Activated effector memory CD4-positive, alpha-beta T cell treated with anti-CD3 and anti-CD28 coated beads, Interleukin-2, amount 50 U/mL, for 16 hours (primary cell): Measurements from ENCODE around the gene SLC24A3.

ENCODE experiments used
- DNase-seq: peaks from one replicate; pipeline ENCODE4 v3.0.0-alpha.2; 2020

The SLC24A3 gene

DNA sequence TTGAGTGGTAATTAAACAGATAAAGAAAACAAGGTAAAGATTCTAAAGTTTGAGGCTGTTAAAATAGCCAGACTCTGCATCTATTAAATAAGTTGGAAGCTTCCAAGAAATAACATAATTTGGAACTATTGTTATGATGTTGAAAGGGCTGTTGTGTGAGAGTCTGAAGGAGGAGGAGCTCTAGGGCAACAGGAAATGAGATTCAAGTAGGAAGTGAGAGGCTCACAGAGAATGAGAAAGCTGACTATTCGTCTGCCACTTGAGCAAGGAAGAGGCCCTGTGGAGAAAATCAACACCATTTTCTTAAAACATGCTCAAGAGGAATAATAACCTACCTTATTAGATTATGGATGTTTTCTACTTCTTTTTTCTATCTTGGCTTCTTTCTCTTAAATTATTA, 185.2 kb downstream of the SLC24A3 start:
- no peak for DNase-seq

DNA sequence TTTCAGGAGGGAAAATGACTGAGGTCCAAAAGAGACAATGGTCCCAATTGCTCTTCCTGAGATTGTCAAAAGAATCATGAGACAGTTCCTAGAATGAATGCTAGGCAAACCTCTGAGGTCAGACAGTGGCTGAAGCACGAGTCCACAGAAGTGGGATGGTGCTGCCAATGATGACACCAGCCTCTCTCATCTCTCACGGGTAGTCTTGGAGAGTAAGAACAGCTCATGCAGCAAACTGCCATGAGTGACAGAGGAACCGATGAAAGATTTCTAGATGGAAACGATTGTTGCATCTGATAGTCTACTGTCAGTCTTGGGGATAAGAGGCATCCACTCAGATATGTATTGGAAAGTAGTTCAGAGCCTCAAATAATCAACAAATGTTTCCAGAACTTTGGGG, 188.7 kb downstream of the SLC24A3 start:
- DNase-seq: no peak

DNA sequence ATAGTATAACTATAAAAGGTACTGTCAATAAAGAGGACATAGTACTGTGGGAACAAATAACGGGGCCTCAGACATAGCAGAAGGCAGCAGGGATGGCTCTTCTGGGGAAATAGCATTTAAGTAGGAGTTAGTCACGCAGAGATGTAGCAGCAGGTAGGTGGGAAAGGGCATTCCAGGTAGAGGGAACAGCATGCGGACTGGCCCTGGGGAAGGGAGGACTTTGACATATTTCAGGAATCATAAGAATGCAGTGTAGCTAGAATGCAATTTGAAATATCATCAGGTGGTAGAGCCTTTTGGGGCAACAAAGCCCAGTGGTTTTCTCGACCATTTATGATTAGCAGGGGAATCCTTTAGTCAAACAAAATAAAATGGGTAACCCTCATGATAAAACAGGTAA, 191.1 kb downstream of the SLC24A3 start:
- no peak for DNase-seq

DNA sequence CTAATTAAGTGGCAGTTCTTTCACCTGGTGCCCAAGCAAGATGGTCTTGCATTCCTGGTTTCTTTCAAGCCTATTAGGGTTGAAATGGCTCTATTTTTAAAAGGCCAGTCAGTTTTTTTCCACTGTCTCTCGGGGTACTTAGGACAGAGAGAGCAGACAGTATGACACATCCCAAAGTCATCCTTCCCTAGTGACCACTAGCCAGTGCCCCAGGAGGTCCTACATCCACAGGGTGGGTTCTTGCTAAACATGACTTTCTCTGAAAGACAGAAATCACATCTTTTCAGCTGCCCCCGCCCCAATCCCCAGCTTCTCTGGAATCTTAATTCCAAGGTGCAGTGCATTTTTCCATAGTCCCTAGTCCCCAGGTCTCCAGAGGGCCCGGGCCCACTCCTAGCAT, 192.4 kb downstream of the SLC24A3 start:
- DNase-seq: no peak

- no peak for DNase-seq
Measured at GRCh38 chr20:19405958-19406357, 193.5 kb downstream of the SLC24A3 start.

DNA sequence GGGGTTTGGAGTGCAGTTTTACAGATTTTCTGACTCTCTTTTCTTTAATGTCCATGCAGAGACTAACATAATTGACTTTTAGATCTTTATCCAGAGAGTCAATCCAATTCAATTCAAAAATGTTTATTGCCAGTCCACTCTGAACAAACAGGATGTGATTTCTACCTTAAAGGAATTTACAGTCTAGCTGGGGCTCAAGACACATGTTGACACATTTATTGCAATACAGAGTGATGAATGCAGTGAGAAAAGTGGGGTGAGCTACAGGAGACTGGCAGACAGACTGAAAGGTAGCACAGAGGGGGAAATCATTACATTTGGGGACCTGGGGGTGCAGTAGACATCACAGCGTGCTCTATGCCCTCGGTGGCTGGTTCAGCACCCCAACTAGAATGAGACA, 193.9 kb downstream of the SLC24A3 start:
- DNase-seq: no peak

DNA sequence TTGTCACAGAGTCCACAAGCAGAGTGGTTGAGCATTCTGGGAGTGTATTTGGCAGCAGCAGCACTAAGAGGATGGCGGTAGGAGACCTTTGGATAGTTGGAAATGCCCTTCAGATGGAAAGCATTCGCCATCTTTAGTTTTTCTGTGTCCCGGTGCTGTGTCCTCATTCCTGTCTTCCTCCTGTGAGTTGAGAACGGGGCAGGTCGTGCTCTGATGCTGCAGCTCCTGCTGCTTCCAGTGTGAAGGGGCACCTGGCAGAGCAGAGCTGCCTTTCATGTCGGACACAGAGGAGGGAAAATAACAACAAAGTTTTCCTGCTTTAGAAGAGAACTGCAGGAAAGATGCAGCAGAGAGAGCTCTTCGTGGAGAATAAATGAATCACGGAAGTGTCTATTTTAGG, 194.8 kb downstream of the SLC24A3 start:
- no peak for DNase-seq

- DNase-seq: no peak
Measured at GRCh38 chr20:19407736-19408135, 195.3 kb downstream of the SLC24A3 start.

- DNase-seq: no peak
Measured at GRCh38 chr20:19408971-19409370, 196.5 kb downstream of the SLC24A3 start.

GRCh38 chr20:19411811-19412210, 199.4 kb downstream of the SLC24A3 start:
- DNase-seq: no peak

- no peak for DNase-seq
Measured at GRCh38 chr20:19412254-19412653, 199.8 kb downstream of the SLC24A3 start.

DNA sequence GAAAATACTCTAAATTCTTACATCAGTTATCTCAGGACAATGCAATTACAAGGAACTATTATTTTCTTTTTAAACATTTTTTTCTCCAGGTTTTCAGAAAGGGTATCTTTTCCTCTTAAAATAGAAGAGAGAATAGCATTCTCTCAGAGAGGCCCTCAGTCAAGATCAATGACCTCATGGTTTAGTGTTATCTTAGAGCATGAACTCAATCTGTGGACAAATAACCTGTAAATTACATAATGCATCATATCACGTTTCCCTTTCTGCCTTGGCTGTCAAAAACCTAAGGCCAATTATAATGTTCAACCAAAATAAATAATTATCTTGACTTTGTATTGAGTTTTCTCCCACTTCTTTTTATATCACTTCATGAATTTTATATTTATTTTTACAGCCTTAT, 202.2 kb downstream of the SLC24A3 start:
- DNase-seq: no peak

GRCh38 chr20:19415786-19416185, 203.3 kb downstream of the SLC24A3 start:
- no peak for DNase-seq

GRCh38 chr20:19416627-19417026, 204.2 kb downstream of the SLC24A3 start:
- no peak for DNase-seq

DNA sequence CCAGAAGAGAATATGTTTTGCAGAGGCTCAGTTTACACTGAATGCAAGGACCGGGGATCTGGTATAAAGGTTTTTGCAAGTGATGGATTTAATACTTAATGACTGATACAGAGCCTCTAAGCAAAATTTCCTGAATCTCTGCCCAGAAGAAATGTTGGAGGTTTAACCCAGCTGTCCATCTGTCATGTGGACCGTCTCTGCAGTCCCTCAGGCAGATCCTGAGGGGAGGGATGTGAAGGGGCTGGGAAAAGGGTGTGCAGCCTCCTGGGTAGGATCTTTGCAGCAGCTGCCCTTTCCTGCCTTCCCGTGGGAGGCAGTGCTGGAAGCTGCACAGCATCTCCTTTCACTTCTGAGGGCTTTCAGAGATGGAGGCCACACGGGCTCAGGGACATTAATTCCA, 207.0 kb downstream of the SLC24A3 start:
- DNase-seq: no peak

GRCh38 chr20:19423097-19423899, 210.9 kb downstream of the SLC24A3 start:
- no peak for DNase-seq

DNA sequence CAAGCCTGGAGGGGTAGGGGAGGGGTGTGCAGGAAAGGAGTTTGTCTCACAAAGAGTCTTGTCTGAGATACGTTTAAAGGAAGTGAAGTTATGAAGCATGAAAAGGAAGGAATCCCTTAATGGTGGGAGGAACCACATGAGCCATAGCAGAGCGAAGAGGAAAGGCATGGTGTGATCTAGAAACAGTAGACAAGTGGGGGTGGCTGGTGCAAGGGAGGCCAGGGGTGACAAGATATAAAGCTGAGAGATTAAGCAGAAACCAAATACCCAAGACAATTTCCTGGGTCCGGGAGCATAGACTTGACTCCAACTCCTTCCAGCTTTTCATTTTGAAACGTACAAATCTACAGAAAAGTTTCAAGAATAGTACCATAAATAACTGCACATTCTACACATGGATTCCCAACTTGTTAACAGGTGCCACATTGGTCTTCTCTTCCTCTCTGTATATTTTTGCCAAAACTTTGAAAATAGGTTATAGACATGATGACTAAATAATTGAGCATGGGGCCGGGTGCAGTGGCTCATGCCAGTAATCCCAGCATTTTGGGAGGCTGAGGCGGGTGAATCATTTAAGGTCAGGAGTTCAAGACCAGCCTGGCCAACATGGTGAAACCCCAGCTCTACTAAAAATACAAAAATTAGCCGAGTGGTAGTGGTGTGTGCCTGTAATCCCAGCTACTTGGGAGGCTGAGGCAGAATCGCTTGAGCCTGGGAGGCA, 211.6 kb downstream of the SLC24A3 start:
- no peak for DNase-seq

GRCh38 chr20:19426356-19426755, 213.9 kb downstream of the SLC24A3 start:
- DNase-seq: no peak

DNA sequence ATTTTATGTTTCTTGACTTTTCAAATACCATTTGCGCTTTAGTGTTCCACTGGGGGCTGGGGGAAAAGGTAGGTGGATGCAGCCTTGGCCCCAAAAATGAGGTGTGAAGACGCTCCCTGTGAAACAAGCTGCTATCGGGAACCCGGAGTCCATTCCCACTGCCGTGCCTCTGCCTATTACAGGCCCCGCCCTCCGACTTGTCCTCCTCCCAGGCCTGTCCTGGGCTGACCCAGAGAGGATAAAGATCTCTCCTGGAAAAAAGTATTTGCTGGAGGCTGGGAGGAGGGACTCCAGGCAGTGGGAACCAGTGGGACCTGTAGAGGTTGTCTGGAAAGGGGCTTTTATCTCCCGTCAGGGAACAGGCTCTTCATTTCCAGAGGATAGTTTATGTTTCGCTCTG, 215.0 kb downstream of the SLC24A3 start:
- DNase-seq: no peak

- DNase-seq: no peak
Measured at GRCh38 chr20:19427913-19428312, 215.5 kb downstream of the SLC24A3 start.

DNA sequence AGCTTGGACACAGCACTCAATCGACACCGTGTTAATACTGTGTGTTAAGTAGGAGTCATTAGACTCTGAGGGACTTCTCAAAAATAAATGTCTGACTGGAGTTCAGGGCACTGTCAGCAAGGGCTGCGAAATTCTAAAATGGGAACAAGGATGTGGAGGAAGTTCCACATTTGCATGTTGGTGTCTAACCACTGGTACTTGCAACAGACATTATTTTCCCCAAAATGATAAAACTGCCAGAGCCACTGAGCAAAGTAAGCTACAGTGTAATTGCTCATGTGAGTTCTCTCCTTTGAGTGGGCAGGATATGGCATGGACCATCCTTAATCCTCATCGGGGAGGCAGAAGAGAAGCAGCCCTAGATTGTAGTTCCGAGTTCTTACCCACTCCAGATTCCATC, 215.9 kb downstream of the SLC24A3 start:
- DNase-seq: no peak

GRCh38 chr20:19429538-19429937, 217.1 kb downstream of the SLC24A3 start:
- DNase-seq: no peak

- DNase-seq: no peak
Measured at GRCh38 chr20:19430641-19431315, 218.3 kb downstream of the SLC24A3 start.

DNA sequence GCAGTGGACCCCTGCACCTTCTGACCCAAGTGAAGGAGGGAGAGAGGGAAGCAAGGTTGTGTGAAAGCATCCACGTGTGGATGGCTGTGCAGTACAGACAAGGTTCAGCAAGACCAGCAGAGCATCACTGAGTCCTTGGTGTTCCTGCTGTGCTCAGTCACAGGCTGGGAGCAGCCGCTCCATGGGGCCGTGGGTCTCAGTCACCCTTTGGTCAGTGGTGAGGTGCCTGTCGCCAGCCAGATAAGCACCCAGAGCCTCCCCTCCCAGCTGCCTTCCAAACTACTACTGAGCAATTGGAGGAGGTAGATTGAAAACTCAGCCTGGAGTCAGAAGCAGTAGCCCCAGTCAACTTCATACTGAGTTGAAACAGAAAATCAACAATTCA, 218.9 kb downstream of the SLC24A3 start:
- no peak for DNase-seq
